NCI-H2227 (cell line): Measurements from ENCODE around the gene CRLF3.
"Not testable (repeated sequence)": the region's sequence is repeated elsewhere in the genome, so short reads cannot be mapped to it uniquely, and the experiment has no call there.

Source experiments
- DNase-seq: peaks from one replicate; lab custom pipeline; 2025; ENCODE audit not compliant: unreplicated experiment; lab: John Stamatoyannopoulos, UW

Gene CRLF3

GRCh38 chr17:30742669-30743068, 81.8 kb downstream of the CRLF3 start:
- not testable (repeated sequence) for DNase-seq

- not testable (repeated sequence) for DNase-seq
Observed at GRCh38 chr17:30736371-30736770, 88.1 kb downstream of the CRLF3 start.

DNA sequence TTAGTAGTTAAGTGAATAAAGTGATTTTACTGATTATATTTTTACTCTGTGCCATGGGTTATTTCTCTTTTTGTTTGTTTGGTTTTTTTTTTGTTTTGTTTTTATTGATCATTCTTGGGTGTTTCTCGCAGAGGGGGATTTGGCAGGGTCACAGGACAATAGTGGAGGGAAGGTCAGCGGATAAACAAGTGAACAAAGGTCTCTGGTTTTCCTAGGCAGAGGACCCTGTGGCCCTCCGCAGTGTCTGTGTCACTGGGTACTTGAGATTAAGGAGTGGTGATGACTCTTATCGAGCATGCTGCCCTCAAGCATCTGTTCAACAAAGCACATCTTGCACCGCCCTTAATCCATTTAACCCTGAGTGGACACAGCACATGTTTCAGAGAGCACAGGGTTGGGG, 88.8 kb downstream of the CRLF3 start:
- DNase-seq = not testable (repeated sequence)

DNA sequence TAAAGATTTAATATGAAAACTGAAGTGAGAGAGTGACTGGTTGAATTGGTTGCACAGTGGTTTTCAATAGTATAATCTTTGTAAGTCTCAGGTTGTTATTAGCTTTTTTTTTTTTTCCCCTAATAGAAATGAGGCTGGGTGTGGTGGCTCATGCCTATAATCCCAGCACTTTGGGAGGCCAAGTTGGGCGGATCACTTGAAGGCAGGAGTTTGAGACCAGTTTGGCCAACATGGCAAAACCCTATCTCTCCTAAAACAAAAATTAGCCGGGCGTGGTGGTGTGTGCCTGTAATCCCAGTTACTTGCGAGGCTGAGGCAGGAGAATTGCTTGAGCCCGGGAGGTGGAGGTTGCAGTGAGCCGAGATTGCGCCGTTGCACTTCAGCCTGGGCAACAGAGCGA, 89.3 kb downstream of the CRLF3 start:
- not testable (repeated sequence) for DNase-seq

DNA sequence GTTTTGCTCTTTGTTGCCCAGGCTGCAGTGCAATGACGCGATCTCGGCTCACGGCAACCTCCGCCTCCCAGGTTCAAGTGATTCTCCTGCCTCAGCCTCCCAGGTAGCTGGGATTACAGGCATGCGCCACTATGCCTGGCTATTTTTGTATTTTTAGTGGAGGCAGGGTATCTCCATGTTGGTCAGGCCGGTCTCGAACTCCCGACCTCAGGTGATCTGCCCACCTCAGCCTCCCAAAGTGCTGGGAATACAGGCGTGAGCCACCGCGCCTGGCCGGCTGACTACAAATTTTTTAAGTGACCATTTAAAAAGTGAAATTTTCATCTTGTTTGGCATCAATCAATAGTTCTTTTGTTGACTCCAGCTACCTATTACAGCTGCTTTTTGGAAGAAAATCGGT, 90.3 kb downstream of the CRLF3 start:
- not testable (repeated sequence) for DNase-seq
